NCI-H526 treated with DMSO at 0.1 percent for 48 hours (cell line): ENCODE data around the gene GLOD4.
"Not testable (repeated sequence)": the region's sequence is repeated elsewhere in the genome, so short reads cannot be mapped to it uniquely, and the experiment has no call there.

ENCODE experiments used
- DNase-seq: peaks from one replicate; lab custom pipeline; 2025; lab: John Stamatoyannopoulos, UW

Gene GLOD4

DNA sequence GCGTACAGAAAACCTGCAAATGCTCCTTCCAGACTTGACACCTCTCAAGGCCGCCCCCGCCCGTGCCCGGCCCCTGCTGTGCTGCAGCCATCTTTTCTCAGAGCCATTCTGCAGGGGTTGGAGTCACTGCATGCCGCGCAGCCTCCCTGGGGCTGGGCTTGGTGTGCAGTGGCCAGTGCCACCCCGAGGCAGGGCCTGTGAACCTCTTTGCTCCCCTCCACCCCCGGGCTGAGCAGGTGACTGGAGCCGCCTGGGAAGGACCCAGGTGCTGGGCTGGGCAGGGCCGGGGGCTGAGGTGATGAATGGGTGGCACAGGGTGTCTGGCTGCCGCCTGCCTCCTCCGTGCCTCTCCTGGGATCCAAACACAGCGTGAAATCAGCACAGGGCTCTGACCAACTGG lies 20.4 kb upstream of the GLOD4 start:
- DNase-seq, result no peak

DNA sequence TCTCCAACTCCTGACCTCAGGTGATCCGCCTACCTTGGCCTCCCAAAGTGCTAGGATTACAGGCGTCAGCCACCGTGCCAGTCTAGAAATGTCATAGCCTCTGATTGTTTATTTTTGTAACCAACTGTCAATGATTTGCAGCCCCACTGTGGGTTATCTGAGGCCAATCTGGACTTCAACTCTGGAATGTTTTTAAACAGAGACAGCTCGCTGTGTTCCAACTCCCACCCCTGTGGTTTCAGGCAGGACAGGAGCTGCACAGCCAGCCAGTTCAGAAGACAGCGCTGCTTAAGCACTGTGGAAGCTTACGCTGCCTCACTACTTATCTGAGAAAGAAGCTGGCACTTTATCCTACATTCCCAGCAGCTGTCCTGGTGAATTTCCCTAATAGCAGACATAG lies 19.6 kb upstream of the GLOD4 start:
- no peak for DNase-seq

GRCh38 chr17:800446-801242 lies 18.6 kb upstream of the GLOD4 start:
- no peak for DNase-seq

GRCh38 chr17:799261-799660 lies 17.2 kb upstream of the GLOD4 start:
- DNase-seq, result no peak

GRCh38 chr17:798246-798645 lies 16.2 kb upstream of the GLOD4 start:
- DNase-seq, result no peak

- no peak for DNase-seq
These were observed 15.3 kb upstream of the GLOD4 start for GRCh38 chr17:797236-797840.

- no peak for DNase-seq
These were observed 14.5 kb upstream of the GLOD4 start for GRCh38 chr17:796609-797008.

- no peak for DNase-seq
These were observed 13.6 kb upstream of the GLOD4 start for GRCh38 chr17:795721-796120.

DNA sequence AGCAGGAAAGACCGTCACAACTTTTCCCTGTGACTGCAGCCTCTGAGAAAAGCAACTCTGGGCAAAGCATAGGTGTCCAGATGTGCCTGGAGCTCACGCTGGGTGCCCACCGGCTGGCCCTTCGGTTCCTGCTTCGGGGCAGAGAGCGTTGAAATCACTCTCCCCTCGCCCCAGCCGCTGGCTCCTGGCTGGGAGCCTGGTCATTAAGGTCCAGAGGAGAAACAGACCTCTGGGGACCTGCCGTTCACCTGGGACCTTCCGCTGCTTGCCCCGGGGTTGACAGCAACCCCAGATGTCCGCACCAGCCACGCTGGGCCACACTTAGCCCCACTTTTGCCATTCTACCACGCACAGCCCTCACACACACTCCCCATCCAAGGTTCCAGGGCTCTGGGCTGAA lies 13.2 kb upstream of the GLOD4 start:
- DNase-seq, result no peak

GRCh38 chr17:794876-795275 lies 12.8 kb upstream of the GLOD4 start:
- peak; percentile 4 for DNase-seq

DNA sequence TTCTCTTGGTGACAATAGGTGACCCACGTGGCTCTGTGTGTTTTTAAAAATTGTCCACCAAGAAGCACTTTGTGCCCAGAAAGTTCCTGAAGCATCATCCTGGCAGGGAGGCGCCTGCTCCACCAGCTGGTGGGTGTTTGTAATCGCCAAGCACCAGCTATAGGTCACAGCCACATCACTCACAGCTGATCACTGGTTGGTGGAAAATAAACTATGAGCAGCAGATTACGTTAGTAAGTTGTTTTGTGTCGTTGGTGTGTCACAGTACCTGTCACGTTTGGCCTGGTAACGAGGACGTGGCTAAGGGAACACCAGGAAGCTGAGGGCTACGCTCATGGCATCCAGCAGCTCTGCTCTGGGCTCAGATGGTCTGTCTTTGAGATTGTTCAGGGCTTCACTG lies 10.2 kb upstream of the GLOD4 start:
- DNase-seq, result no peak

DNA sequence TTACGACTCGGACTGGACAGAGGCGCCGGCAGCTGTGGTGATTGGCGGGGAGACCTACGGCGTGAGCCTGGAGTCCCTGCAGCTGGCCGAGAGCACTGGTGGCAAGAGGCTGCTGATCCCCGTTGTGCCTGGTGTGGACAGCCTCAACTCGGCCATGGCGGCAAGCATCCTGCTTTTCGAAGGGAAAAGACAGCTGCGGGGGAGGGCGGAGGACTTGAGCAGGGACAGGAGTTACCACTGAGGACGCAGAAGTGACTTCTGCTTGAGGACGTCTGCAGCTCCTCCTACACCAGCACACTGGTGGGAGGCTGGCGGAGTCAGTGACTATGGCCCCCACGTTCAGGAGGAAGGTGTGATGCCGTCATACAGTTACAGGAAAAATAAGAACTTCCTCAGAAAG lies 9.7 kb upstream of the GLOD4 start:
- no peak for DNase-seq

- DNase-seq, result not testable (repeated sequence)
These were observed 8.8 kb upstream of the GLOD4 start for GRCh38 chr17:790874-791247.

DNA sequence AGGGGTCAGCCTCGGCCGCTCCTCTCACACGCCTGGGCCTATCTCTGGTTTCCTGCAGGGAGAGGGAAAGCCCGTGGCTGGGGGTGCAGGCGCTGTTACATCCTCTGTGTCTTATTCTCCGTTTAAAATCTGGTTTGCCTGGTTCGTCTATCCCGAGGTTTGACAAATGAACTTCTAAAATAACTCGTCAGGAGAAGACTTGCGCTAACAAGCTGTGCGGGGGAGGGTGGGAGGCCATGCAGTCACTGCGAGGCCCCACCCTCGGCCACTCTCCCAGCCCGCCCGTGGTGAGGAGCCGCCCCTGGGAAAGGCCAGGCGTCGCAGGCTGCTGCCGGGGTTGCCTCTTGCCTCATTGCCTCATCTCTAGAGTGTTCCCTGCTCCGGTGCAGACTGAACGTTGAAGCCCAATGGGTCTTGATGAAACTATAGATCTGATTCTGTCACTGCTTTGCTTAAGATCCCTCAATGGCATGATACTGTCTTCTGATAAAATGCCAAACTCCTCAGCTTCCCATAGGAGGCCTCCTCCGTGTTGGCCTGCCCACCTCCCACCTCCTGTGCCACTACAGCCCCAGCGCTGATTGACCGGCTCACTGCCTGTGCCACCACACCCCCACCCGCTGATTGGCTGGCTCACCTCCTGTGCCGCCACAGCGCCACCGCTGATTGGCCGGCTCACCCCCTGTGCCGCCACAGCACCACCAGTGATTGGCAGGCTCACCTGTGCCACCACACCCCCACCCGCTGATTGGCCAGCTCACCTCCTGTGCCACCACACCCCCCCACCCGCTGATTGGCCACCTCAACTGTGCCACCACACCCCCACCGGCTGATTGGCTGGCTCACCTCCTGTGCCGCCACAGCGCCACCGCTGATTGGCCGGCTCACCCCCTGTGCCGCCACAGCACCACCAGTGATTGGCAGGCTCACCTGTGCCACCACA lies 8.1 kb upstream of the GLOD4 start:
- not testable (repeated sequence) for DNase-seq

DNA sequence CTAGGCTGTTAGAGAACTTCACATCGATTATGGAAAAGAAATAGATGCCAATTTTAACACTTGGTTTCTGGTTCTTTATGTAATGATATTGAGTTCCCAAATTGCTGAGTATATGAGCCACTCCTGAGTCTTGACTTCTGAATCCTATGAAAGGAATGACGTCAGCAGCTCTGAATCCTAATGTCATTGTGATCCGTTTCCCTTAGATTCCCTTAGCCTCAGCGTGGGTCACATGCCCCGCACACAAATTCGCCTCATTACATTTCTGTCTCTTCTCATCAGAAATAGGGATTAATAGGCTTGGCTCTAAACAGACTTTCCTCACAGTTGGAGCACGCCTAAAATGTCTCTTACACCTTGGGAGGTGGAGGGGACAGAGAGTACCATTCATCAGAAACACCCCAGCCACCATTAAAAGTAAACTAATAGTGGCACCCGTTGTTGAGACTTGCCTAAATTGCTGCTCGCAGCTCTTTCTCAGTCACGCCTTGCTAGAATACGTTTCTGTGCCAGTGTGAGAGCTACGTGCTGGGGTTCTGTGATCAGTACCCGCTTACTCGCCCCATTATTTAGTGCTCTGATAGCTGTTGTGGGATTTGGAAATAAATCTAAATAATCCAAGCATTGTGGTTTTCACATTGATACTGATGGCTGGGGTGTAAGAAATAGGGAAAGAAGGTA lies 7.2 kb upstream of the GLOD4 start:
- no peak for DNase-seq

DNA sequence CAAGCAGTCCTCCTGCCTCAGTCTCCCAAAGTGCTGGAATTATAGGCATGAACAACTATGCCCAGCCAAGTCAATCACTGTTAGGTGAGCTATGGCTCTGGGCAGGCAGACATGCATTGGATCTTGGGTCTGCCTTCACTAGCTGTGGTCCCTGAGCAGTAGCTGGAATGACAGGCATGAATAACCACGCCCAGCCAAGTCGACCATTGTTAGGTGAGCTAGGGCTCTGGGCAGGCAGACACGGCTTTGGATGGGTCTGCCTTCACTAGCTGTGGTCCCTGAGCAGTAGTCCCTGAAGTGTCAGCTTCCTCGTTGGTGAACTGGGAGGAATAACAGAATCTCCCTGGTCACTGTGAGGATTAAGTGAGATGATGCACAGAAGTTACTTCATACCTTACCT lies 6.5 kb upstream of the GLOD4 start:
- DNase-seq, result no peak

- DNase-seq, result no peak
These were observed 5.7 kb upstream of the GLOD4 start for GRCh38 chr17:787641-788221.

DNA sequence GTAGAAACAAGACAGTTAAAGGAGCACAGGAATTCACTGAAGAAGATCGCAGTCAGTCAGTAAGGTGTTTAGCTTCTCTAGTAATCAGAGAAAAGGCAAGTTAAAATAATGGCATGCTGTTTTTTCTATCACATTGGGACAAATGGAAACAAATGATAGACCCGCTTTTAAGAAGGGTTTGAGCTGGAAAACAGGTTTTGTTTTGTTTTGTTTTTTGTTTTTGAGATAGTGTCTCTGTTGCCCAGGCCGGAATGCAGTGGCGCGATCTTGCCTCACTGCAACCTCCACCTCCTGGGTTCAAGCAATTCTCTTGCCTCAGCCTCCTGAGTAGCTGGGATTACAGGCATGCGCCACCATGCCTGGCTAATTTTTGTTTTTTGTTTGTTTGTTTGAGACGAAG lies 3.8 kb upstream of the GLOD4 start:
- DNase-seq, result not testable (repeated sequence)

- no peak for DNase-seq
These were observed 2.1 kb upstream of the GLOD4 start for GRCh38 chr17:784143-784542.

GRCh38 chr17:778096-778495 lies 4.0 kb downstream of the GLOD4 start:
- DNase-seq, result no peak

DNA sequence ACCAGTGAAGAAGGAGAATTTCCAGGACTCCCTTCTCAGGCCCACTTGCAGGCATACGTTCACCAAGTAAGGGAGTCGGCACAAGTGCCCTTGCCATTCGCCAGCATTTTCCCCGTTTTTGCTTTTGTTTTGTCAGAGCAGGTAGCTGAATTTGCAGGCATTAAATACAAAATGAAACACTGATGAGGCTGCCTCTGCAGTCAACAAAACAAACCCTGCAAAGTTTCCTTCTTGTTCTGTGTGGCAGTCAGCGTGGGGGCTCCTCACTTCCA lies 7.8 kb downstream of the GLOD4 start:
- DNase-seq, result no peak
